Measurements from ENCODE around the gene CST11.
"Not testable (repeated sequence)": the region's sequence is repeated elsewhere in the genome, so short reads cannot be mapped to it uniquely, and the experiment has no call there.

Gene CST11, protein sequence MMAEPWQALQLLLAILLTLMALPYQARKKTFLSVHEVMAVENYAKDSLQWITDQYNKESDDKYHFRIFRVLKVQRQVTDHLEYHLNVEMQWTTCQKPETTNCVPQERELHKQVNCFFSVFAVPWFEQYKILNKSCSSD

DNA sequence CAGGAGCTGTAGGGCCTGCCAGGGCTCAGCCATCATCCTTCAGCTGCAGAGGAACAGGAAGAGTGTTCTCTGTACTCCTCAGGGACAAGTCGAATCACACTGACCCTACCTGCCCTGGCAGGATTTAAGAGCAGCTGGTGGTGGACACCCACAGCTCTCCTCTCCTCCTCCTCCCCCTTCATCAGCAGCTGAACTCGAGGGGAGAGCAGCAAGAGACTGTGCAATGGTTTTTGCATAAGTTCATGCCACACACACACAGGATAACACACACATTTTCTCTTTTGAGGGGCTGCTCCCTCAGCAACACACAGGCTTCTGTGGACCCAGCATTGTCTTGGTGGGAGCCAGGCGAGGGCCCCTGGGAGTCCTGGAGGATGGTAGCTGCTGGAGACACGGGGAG is at the start of gene CST11:
Gene CST11 (minus strand): TSS at position 101 of the 400 bp plus-strand sequence. CDS start 65 bp downstream, at position 36.
- no peak for DNase-seq

DNA sequence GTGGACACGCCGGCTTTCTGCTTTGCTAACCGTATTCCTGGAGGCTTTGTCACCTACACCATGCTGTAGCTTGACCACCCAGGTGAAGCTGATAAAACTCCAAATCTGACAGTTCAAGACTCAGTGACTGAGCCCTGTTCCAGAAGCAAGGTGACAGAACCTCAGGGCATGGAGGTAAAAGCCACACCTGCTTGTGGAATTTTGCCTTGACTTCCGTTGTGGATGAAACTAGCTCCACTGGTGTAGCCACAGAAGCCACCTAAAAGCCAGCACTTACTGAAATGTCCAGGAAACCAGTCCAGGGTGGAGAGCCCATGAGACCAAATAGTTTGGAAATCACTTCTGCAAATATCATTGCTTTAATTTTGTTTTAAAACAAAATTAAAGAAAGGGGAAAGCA is 49.2 kb upstream of the CST11 start:
- DNase-seq = no peak

DNA sequence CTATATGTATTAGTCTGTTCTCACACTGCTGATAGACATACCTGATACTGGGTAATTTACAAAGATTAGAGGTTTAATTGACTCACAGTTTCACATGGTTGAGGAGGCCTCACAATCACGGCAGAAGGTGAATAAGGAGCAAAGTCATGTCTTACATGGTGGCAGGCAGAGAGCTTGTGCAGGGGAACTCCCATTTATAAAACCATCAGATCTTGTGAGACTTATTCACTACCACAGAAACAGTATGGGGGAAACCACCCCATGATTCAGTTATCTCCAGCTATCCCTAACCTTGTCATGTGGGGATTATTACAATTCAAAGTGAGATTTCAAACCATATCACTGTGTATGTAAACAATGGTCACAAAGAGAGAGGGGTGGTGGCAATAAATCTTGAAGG is 44.9 kb upstream of the CST11 start:
- DNase-seq = no peak

DNA sequence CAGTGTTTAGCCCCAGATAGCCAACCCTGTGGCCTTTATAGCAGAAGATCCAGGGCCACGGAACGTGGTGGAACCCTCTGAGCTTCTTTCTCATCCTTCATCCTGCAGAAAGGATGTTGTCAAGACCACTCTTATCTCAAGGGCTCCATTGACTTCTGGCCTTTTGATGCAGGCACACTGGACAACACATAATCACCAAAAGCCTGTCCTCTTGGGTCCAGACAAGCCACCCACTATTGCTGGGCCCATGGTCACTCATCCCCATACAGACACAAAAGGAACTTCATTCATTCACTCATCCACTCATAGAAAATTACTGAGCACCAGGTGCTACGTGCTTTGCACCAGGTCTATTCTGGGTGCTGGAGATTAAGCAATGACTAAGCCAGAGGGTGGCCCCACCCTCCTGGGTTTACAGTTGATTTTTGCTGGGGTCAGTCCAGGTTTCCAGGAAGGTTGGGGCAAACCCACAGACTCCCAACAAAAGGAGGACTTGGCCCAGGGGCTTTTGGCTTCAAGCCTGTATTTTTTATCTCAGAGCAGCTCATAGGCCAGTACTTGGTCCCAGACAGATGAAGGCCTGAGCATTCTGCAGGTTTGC is 40.6 kb upstream of the CST11 start:
- no peak for DNase-seq

DNA sequence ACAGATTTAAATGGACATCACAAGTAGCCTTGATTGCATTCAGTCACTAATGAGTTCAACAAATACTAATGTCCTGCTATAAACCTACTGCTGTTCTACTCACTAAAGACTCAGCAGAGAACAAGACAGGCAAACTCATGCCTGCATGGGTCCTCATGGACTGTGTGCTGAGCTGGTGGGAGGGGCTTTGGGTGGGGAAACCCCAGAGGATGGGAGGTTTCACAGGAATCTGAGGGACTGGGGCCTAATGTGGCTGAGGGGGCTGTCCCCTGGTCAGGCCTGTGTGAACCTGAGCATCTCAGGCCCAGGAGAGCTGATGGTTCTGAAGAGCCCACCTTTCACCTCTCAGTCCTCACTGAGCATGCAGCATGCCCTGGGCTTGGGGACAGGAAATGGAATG is 39.6 kb upstream of the CST11 start:
- DNase-seq = no peak

DNA sequence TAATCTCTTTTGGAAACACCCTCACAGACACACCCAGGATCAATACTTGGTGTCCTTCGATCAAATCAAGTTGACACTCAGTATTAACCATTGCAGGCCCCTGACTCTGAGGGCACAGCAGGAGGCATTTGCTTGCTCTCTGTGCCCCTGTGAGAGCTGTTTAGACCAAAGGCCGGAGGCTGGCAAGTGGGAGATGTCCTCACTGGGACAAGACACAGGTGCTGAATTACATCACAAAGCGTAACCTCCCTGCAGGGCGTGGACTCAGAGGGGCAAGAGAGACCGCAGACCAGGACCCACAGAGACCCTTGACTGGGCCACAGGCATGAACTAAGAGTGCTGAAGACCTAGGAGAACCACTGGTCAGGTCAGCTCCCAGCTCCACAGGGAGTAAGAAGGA is 38.1 kb upstream of the CST11 start, which contains the start of gene CST8:
Gene CST8 (plus strand): TSS at position 301 of the 400 bp plus-strand sequence. CDS start 551 bp downstream, outside the sequence.
- DNase-seq = no peak

DNA sequence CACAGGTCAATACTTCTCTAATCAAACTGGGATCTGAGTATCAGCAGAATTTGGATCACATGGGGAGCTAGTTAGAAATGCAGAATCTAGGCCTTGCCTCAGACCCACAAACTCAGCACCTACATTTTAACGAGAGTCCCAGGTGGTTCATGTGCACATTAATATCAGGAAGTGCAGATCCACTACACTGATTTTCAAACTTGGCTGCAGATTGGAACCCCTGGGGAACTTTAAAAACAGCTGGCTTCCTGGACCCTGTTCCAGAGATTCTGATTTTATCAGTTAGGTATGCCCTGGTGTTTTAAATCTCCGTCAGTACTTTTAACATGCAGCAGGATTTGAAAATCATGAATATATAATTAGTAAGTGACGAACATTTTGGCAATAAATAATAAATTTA is 36.3 kb upstream of the CST11 start:
- no peak for DNase-seq

DNA sequence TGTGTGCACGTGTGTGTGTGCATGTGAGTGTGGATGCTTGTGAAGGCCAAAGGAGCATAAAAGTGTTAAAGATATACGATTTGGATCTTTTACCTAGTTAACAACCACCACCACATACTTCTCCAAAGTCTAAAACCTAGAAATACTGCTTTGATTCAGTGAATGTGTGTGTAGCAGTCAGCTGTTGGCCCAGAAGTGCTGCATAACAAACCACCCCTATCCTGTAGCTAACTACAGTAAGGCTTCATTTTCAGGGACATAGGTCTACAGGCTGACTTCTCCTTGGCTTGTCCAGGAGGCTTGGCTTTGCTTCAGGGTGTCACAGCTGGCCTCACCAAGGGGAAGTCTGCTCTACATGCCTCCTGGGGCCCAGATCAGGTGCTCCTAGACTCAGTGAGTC is 35.8 kb upstream of the CST11 start:
- DNase-seq = no peak

DNA sequence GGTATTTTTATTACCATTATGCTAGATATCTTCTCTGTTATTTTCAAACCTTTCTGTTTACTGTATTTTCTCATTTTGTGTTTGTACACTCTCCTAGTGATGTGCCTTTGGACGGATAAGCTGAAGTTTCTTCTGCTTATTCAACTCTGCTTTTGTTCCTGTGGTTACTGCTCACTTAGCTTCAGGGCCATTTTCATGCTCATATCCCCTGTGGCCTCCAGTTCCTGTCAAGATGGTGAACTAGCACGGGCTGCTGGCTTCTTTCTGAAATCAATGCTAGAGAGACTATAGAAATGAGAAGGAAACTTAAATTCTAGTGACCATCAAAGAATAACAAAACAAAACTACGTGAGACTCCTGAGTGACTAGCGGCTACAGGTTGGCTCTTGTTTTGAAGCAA is 31.4 kb upstream of the CST11 start:
- no peak for DNase-seq

DNA sequence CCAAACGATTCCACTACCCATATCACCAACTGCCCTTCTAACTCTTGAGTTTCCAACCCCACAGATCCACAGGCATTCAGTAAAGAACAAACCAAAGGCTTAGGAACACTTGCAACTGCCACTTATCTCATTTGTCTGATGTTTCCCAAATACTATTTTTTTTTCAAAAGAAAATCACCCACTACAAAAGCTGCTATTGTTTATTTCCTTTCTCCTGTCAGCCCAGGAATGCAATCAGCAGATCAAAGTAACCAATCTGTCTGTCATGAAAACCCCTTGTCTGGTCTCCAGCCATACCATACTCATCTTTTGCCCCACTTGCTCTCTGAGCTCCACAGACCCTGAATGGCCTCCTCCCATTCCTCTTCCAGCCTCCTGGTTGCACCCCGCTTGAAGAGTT is 29.5 kb upstream of the CST11 start:
- no peak for DNase-seq

DNA sequence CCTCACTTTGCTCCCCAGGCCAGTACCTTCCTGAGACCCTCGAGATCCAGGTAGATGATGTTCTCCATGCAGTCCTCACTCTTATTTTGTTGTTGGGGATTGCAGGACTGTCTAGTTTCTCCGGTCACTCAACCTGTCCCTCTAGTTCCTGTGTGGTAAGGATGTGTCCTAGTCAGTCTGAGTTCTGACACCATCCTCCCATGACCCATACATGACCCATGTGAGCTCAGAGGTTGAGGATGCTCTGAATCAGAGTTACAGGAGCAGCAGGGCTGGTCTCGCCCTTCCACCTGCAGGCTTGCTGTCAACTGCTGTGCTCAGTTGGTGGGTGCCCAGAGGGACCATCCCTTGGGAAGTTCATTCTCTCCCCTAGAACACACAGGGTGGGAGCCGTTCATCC is 26.4 kb upstream of the CST11 start:
- no peak for DNase-seq

DNA sequence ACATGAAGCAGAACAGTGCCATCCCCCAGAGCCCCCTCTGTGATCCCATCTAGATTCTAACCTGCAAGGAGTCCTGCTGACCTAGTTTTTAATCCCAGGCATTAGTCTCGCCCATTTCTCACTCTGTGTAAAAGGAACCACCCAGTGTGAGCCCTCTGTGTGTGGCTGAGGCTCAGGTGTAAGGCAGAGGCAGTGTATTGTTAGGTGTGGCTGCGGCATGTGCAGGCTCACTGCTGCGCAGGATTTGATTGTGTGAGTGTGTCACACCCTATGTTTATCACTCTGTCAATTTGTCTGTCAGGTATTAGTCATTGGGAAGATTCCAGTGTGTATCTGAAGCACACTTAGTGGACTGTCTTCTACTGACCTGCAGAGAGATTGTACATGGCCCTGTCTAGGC is 24.5 kb upstream of the CST11 start:
- no peak for DNase-seq

DNA sequence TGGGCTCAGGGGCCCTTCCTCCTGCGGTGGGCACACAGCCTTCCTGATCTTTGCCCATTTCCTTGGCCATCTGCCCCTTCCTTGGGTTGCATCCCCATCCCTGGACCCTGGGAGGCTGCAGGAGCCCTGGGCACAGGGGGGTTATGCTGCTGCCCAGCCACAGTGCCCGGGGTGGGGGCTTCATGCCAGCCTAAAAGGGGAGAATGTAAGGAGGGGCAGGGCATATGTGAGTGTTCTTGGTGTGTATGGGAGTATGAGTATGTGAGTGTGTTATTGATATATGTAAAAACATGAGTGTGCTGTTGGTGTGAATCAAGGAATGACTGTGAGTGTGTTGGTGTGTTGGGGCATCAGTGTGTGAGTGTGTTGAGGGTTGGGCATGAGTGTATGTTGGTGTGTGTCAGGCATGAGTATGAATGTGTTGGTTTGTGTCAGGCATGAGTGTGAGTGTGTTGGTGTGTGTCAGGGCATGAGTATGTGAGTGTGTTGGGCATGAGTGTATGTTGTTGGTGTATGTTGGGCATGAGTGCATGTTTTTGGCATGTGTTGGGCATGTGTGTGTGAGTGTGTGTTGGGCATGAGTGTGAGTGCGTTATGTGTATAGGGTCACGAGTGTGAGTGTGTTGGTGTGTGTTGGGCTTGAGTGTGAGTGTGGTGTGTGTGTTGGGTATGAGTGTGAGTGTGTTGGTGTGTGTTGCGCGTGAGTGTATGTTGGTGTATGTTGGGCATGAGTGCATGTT is 23.5 kb upstream of the CST11 start:
- no peak for DNase-seq

DNA sequence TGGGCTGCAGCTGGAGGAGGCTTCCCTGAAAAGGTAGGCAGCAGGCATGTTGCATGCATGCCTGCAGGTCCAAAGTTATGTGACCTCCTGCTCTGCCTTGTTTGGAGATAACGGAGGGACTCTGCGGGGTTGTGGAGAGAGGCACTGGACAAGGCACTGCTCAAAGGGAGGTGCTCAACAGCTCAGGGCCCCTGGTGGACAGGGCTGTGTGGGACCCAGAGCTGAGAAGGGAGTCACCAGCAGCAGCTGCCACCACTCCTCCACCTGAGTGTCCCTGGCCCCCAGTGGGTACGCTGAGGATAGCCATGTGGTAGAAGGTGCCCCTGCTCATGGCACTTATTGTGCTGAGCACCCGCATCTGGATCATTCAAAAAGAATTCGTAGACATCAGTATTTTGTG is 22.7 kb upstream of the CST11 start:
- no peak for DNase-seq

DNA sequence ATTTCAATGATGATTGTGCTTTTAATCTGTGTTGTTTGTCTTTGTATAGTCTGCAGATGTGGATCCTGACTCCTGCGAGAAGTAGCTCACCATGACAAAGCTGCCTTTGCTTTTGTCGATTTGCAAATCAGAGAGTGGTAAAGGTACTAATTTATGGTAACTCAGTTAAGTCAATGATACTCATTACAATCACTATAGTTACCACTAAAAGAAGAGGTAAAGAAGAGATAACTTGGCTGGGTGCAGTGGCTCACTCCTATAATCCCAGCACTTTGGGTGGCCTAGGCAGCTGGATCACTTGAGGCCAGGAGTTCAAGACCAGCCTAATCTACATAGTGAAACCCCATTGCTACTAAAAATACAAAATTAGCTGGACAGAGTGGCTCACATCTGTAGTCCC is 20.6 kb upstream of the CST11 start:
- DNase-seq = not testable (repeated sequence)

DNA sequence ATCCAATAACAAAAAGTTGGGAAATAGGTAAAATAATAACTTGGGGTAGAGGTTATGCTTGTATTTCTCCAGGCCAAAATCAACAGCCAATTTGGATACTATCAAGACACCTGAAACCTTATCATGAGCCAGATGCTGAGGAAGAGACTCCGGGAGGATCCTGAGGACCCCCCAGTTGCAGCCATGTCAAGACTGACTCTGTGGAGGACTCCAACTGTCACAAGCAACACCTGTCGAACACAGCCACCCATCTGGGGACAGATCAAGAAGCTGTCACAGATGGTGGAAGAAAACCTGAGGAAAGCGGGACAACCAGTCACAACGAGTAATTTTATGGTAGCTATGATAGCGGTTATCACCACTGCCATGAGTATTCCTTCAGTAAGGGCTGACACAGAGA is 19.6 kb upstream of the CST11 start:
- DNase-seq = not testable (repeated sequence)

DNA sequence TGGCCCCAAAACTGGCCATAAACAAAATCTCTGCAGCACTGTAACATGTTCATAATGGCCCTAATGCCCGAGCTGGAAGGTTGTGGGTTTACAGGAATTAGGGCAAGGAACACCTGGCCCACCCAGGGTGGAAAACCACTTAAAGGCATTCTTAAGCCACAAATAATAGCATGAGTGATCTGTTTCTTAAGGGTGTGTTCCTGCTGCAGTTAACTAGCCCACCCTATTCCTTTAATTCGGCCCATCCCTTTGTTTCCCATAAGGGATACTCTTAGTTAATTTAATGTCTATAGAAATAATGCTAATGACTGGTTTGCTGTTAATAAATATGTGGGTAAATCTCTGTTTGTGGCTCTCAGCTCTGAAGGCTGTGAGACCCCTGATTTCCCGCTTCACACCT is 14.3 kb upstream of the CST11 start:
- DNase-seq = not testable (repeated sequence)

DNA sequence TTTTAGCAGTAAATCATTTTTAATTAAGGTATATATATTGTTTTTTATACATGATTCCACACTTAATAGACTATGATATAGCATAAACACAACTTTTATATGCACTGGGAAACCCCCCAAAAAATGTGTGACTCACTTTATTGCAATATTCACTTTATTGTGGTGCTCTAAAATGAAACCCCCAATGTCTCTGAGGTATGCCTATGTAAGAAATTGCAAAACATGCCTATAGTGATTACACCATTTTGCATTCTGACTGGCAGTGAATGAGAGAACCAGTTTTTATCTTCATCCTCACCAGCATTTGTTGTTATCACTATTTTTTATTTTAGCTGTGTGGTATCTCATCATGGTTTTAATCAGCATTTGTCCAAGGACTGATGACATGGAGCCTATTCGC is 8.5 kb upstream of the CST11 start:
- DNase-seq = no peak

DNA sequence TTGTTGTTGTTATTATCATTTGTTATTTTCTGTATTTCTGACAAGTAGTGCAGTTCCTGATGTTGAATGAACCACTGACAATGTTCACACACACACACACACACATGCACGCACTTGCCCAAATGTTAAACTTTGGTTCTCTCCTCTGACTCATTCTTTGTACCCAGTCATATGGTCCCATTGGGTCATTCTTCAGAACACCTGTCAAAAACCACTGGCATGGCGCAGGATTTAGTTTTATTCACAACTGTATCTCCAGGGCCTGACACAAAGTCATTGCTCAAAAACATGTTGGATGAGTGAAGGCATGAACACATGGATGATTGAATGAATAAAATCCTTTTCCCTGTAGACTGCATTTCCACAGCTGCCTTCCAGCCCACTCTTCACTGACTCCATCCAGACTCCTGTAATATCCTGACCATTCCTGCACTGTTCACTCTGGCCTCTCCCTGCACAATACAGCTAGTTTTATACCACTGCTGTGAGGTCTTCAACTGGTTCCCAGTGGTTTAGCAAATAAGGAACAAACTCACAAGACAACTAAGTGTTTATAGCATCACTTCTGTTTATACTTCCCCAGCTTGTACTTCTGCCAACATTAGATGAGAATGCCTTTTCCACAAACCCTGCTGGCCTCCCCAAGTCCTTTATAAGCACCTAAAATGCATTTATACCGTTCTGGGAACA is 6.9 kb upstream of the CST11 start:
- no peak for DNase-seq

DNA sequence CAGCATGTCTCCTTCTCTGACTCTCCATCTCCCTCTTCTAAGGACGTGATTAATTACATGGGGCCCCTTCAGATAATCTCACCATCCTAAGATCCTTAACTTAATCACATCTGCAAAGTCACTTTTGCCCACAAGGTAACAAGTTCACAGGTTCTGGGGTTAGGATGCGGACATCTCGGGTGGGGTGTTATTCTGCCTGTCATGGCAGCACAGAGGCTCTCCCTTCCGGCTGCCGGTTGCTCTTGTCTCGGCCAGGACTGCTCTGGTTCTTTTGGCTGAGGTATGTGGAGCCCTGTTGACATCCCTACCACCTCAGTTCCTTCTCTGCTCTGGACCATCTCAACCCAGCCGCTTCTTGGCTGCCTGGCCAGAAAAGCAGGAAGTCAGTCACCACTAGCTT is 4.2 kb upstream of the CST11 start:
- DNase-seq = no peak

DNA sequence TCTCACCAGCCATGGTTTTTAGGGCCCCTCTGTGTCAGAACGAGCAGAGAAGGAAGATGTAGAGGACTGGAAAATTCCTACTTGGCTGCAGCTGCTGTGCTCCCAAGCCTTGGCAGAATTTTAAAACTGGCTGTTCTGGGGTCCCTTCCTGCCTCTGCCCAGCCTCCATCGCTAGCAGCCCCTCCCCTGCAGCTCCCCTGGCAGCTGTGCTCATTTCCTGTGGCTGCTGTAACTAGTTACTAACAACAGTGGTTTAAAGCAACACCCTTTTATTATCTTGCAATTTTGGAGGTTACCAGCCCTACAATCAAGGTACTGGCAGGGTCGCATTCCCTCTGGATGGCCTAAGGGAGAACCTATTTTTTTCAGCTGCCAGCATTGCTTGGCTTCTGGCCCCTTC is 3.7 kb upstream of the CST11 start:
- DNase-seq = no peak

DNA sequence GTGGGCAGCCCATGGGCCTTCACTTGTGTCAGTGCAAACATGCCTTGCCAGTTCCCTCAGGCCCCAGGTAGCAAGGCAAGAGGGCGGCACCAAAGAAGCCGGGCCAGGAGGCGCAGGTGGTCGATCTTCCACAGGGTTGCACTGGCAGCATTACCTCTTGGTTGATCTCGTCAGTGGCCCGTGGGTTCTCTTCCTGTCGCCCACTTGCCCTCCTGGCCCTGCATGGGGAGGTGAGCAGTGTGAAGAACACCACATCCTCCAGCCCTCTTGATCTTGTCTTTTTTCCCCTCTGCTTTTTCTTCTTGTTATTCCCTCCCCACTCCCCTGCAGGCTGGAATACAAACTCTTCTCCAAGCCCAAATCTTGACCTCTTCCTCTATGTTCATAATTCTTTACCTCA is 3.0 kb upstream of the CST11 start:
- DNase-seq = no peak

DNA sequence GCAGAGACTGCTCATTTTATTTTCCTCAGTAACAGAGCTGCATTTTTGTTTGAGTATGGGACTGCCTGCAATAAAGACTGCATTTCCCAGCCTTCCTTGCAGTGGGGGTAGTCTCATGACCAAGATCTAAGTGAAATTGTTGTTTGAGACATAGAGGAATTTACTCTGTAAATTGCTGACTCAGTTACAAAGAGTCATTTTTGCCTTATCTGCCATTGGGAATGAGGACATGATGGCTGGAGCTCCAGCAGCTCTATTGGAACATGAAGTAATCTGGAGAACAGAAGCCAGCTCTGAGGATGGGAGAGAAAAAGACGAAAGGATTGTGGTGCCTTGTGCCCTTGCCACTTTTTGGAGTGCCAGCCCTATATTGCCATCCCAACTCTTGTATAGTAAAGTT is 2.1 kb upstream of the CST11 start:
- DNase-seq = no peak
